Measurements from ENCODE around the gene CRPPA.
A peak's percentile ranks its signal among the peaks of the same experiment; 100 is the strongest.

The CRPPA gene

GRCh38 chr7:16428182-16428581 lies 6.8 kb upstream of the CRPPA start:
- ChIA-PET POLR2A (no interaction called here), CTCF (no interaction called here)
- no peak for DNase-seq (ENCODE audit: extremely low spot score)
- TF ChIP-seq BHLHE40 (IDR thresholded peaks at IDR 0.05; ENCODE audit: borderline replicate concordance): no peak
- TF ChIP-seq ELF4 (IDR thresholded peaks at IDR 0.05): no peak
- TF ChIP-seq ZNF384 (IDR thresholded peaks at IDR 0.05): no peak
- no peak for TF ChIP-seq L3MBTL2 (conservative IDR thresholded peaks at IDR 0.05)
- TF ChIP-seq SP1 (IDR thresholded peaks at IDR 0.05): no peak
- TF ChIP-seq FOXM1 (IDR thresholded peaks at IDR 0.05; ENCODE audit: borderline replicate concordance): no peak
- no peak for TF ChIP-seq TARDBP (IDR thresholded peaks at IDR 0.05)

GRCh38 chr7:16423761-16424160 lies 2.4 kb upstream of the CRPPA start:
- CTCF ChIA-PET: no interaction called here
- POLR2A ChIA-PET: no interaction called here
- no peak for DNase-seq (ENCODE audit: extremely low spot score)
- TF ChIP-seq NFRKB (IDR thresholded peaks at IDR 0.05) (no peak), SP1 (IDR thresholded peaks at IDR 0.05) (no peak), TARDBP (IDR thresholded peaks at IDR 0.05) (no peak), FOXK2 (IDR thresholded peaks at IDR 0.05) (no peak), BHLHE40 (IDR thresholded peaks at IDR 0.05; ENCODE audit: borderline replicate concordance) (no peak), ARNT (IDR thresholded peaks at IDR 0.05) (no peak)
- TF ChIP-seq, protein P1, sequence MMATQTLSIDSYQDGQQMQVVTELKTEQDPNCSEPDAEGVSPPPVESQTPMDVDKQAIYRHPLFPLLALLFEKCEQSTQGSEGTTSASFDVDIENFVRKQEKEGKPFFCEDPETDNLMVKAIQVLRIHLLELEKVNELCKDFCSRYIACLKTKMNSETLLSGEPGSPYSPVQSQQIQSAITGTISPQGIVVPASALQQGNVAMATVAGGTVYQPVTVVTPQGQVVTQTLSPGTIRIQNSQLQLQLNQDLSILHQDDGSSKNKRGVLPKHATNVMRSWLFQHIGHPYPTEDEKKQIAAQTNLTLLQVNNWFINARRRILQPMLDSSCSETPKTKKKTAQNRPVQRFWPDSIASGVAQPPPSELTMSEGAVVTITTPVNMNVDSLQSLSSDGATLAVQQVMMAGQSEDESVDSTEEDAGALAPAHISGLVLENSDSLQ (IDR thresholded peaks at IDR 0.05): no peak

- no peak for DNase-seq (ENCODE audit: extremely low spot score)
- no peak for TF ChIP-seq ARNT (IDR thresholded peaks at IDR 0.05)
- TF ChIP-seq FOXK2 (IDR thresholded peaks at IDR 0.05): no peak
- no peak for TF ChIP-seq BHLHE40 (IDR thresholded peaks at IDR 0.05; ENCODE audit: borderline replicate concordance)
- TF ChIP-seq FOXM1 (IDR thresholded peaks at IDR 0.05; ENCODE audit: borderline replicate concordance): no peak
- no peak for TF ChIP-seq CTBP1 (IDR thresholded peaks at IDR 0.05; ENCODE audit: borderline replicate concordance)
- TF ChIP-seq L3MBTL2 (conservative IDR thresholded peaks at IDR 0.05): no peak
- no peak for TF ChIP-seq FOXA1 (IDR thresholded peaks at IDR 0.05)
- TF ChIP-seq, protein P1 (IDR thresholded peaks at IDR 0.05): no peak
- TF ChIP-seq SUZ12 (IDR thresholded peaks at IDR 0.05): no peak
- ChIA-PET POLR2A (no interaction called here), CTCF (no interaction called here)
These were observed 1.6 kb upstream of the CRPPA start for GRCh38 chr7:16422917-16423316.

DNA sequence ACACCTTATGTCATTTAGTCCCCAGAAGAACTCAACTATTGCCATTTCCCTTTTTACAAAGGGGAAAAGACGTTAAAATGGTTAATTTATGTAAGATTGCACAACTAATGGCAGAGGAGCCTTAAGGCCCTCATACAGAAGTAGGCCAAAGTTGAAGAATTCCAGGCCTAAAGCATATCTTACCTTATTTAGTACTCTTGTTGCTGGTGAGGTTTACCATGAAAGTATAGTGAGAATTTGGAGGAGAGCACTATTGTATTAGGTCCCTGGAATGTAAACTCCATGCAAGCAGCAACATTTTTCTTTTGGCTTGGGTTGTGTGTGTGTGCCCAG lies 731 bp upstream of the CRPPA start:
- ChIA-PET POLR2A (interaction anchor here (0.6 to 2.2 kb wide), 3 partner anchors 19 to 92 kb away, joined by 3 to 12 read pairs (median 5); partner anchors contain the start of gene SOSTDC1), CTCF (no interaction called here)
- DNase-seq (ENCODE audit: extremely low spot score): no peak

DNA sequence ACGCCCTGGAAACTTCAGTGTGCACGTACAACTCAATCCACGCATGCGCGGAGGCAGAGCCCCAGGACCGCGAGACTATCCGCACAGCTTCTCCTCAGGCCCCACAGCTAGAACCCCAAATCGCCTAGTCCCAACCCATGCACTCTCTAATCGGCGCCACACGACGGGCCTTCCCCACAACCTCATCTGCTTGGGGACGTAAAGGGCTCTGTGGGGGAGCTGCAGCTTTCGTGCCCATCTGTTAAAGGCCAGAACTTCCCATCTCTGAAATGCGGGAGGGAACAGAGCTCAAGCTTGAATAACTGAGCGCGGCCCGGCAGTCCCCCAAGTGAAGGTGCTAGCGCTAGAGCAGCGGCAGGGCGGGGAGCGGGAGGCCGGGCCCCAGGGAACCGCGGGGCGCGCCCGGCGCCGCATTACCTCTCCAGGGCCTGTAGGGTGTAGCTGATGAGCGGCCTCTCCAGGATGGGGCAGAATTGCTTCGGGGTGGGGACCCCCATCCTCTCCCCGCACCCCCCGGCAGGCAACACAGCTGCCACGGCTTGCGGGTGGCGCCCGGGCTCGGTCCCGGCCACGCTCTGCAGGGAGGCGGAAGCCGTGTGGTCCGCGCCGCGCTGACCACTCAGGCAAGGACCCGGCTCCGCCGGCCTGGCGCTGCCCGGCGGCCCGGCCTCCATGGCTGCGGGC lies 547 bp downstream of the CRPPA start:
- POLR2A ChIA-PET: interaction anchor here (0.5 to 2.2 kb wide), 20 partner anchors 9 to 325 kb away, joined by 3 to 13 read pairs (median 4); partner anchors contain the start of gene SOSTDC1
- CTCF ChIA-PET: interaction anchor here (1.1 to 1.3 kb wide), 3 partner anchors 13 to 152 kb away, joined by 3 to 4 read pairs (median 3); no protein-coding TSS in a partner anchor

More for the DNA sequence above, 731 bp upstream of the CRPPA start:
- TF ChIP-seq, protein P1 (IDR thresholded peaks at IDR 0.05): no peak
- TF ChIP-seq ZNF384 (IDR thresholded peaks at IDR 0.05) (no peak), HDGF (IDR thresholded peaks at IDR 0.05; ENCODE audit: borderline replicate concordance) (no peak), FOXA1 (IDR thresholded peaks at IDR 0.05) (no peak), SP1 (IDR thresholded peaks at IDR 0.05) (no peak), LEF1 (IDR thresholded peaks at IDR 0.05; ENCODE audit: borderline replicate concordance) (no peak), SUZ12 (IDR thresholded peaks at IDR 0.05) (no peak), ELF4 (IDR thresholded peaks at IDR 0.05) (no peak), FOXK2 (IDR thresholded peaks at IDR 0.05) (no peak), CTBP1 (IDR thresholded peaks at IDR 0.05; ENCODE audit: borderline replicate concordance) (no peak), L3MBTL2 (conservative IDR thresholded peaks at IDR 0.05) (no peak), FOXM1 (IDR thresholded peaks at IDR 0.05; ENCODE audit: borderline replicate concordance) (no peak), TARDBP (IDR thresholded peaks at IDR 0.05) (no peak), NFRKB (IDR thresholded peaks at IDR 0.05) (no peak)

GRCh38 chr7:16420329-16420648 lies 1.0 kb downstream of the CRPPA start:
- POLR2A ChIA-PET: interaction anchor here (0.5 to 2.2 kb wide), 19 partner anchors 10 to 324 kb away, joined by 3 to 13 read pairs (median 4); partner anchors contain the start of gene SOSTDC1
- no peak for DNase-seq (ENCODE audit: extremely low spot score)
- CTCF ChIA-PET: interaction anchor here (1.1 to 1.3 kb wide), 3 partner anchors 13 to 152 kb away, joined by 3 to 4 read pairs (median 3); no protein-coding TSS in a partner anchor
- TF ChIP-seq ZNF384 (IDR thresholded peaks at IDR 0.05) (peak; percentile 78; the same call in 1 of the 2 replicates), L3MBTL2 (conservative IDR thresholded peaks at IDR 0.05) (no peak)

More for the DNA sequence above, 547 bp downstream of the CRPPA start:
- peak; percentile 84 for DNase-seq (ENCODE audit: extremely low spot score)
- TF ChIP-seq L3MBTL2 (conservative IDR thresholded peaks at IDR 0.05): peak; percentile 79
- TF ChIP-seq TARDBP (IDR thresholded peaks at IDR 0.05): no peak
- no peak for TF ChIP-seq FOXA1 (IDR thresholded peaks at IDR 0.05)

GRCh38 chr7:16419859-16420258 lies 1.5 kb downstream of the CRPPA start:
- TF ChIP-seq ZNF384 (IDR thresholded peaks at IDR 0.05): no peak
- TF ChIP-seq SP1 (IDR thresholded peaks at IDR 0.05): no peak
- TF ChIP-seq FOXA1 (IDR thresholded peaks at IDR 0.05): no peak
- no peak for TF ChIP-seq TARDBP (IDR thresholded peaks at IDR 0.05)
- TF ChIP-seq, protein P1 (IDR thresholded peaks at IDR 0.05): no peak
- TF ChIP-seq L3MBTL2 (conservative IDR thresholded peaks at IDR 0.05): no peak
- TF ChIP-seq SUZ12 (IDR thresholded peaks at IDR 0.05): no peak
- no peak for TF ChIP-seq ARNT (IDR thresholded peaks at IDR 0.05)
- no peak for TF ChIP-seq NFRKB (IDR thresholded peaks at IDR 0.05)
- no peak for TF ChIP-seq LEF1 (IDR thresholded peaks at IDR 0.05; ENCODE audit: borderline replicate concordance)
- TF ChIP-seq CTBP1 (IDR thresholded peaks at IDR 0.05; ENCODE audit: borderline replicate concordance): no peak
- no peak for TF ChIP-seq FOXM1 (IDR thresholded peaks at IDR 0.05; ENCODE audit: borderline replicate concordance)
- no peak for TF ChIP-seq FOXK2 (IDR thresholded peaks at IDR 0.05)
- TF ChIP-seq ELF4 (IDR thresholded peaks at IDR 0.05): no peak
- TF ChIP-seq HDGF (IDR thresholded peaks at IDR 0.05; ENCODE audit: borderline replicate concordance): no peak
- TF ChIP-seq BHLHE40 (IDR thresholded peaks at IDR 0.05; ENCODE audit: borderline replicate concordance): no peak
- POLR2A ChIA-PET: interaction anchor here (0.5 to 2.2 kb wide), 15 partner anchors 10 to 324 kb away, joined by 3 to 13 read pairs (median 3); partner anchors contain the start of gene SOSTDC1
- no peak for DNase-seq (ENCODE audit: extremely low spot score)
- CTCF ChIA-PET: interaction anchor here (1.2 to 1.3 kb wide), 2 partner anchors 14 to 145 kb away, joined by 3 read pairs; no protein-coding TSS in a partner anchor

Data from HEK293T (cell line).